Measurements from ENCODE around the gene CSNK1G1. TPM values are rescaled to one million over a fixed set of nuclear protein-coding genes. Genes with fewer than 3 reads are reported as not detected.

The CSNK1G1 gene
- total RNA-seq, 1 donor from 2014 or later = 27.7 TPM

- no peak overlapping the region for H3K4me3 Mint-ChIP-seq (ENCODE audit: low read depth)
- H3K27ac Mint-ChIP-seq = no peak overlapping the region
Observed at GRCh38 chr15:64305261-64305660, 50.7 kb downstream of the CSNK1G1 start.

GRCh38 chr15:64289550-64289949 is 66.4 kb downstream of the CSNK1G1 start:
- no peak for TF ChIP-seq CTCF (IDR thresholded peaks at IDR 0.05; ENCODE audit: unreplicated experiment)
- H3K4me3 Mint-ChIP-seq (ENCODE audit: low read depth) = no peak overlapping the region
- no peak for DNase-seq (ENCODE audit: low spot score, unreplicated experiment)
- no peaks in the 10 kb centered on the region for H3K27me3 Mint-ChIP-seq
- H3K36me3 Mint-ChIP-seq (ENCODE audit: insufficient read depth) = peaks cover 3% of the 10 kb centered on the region
- no peak overlapping the region for H3K27ac Mint-ChIP-seq
- no peaks in the 10 kb centered on the region for H3K9me3 Mint-ChIP-seq (ENCODE audit: low read depth)
- peaks cover 6% of the 10 kb centered on the region for H3K4me1 Mint-ChIP-seq (ENCODE audit: low read depth)

More at GRCh38 chr15:64305261-64305660, 50.7 kb downstream of the CSNK1G1 start:
- no peak for DNase-seq (ENCODE audit: low spot score, unreplicated experiment)
- peaks cover 4% of the 10 kb centered on the region for H3K4me1 Mint-ChIP-seq (ENCODE audit: low read depth)
- no peak for TF ChIP-seq CTCF (IDR thresholded peaks at IDR 0.05; ENCODE audit: unreplicated experiment)
- H3K9me3 Mint-ChIP-seq (ENCODE audit: low read depth) = peaks cover 12% of the 10 kb centered on the region
- peaks cover 15% of the 10 kb centered on the region for H3K36me3 Mint-ChIP-seq (ENCODE audit: insufficient read depth)
- H3K27me3 Mint-ChIP-seq = no peaks in the 10 kb centered on the region

- no peak for DNase-seq (ENCODE audit: low spot score, unreplicated experiment)
- no peaks in the 10 kb centered on the region for H3K9me3 Mint-ChIP-seq (ENCODE audit: low read depth)
- H3K36me3 Mint-ChIP-seq (ENCODE audit: insufficient read depth) = peaks cover 3% of the 10 kb centered on the region
- peaks cover 6% of the 10 kb centered on the region for H3K4me1 Mint-ChIP-seq (ENCODE audit: low read depth)
- H3K27me3 Mint-ChIP-seq = no peaks in the 10 kb centered on the region
- no peak overlapping the region for H3K4me3 Mint-ChIP-seq (ENCODE audit: low read depth)
- TF ChIP-seq CTCF (IDR thresholded peaks at IDR 0.05; ENCODE audit: unreplicated experiment) = no peak
- no peak overlapping the region for H3K27ac Mint-ChIP-seq
Observed at GRCh38 chr15:64288999-64289398, 67.0 kb downstream of the CSNK1G1 start.

GRCh38 chr15:64288577-64288976 is 67.4 kb downstream of the CSNK1G1 start:
- H3K4me3 Mint-ChIP-seq (ENCODE audit: low read depth) = no peak overlapping the region
- H3K9me3 Mint-ChIP-seq (ENCODE audit: low read depth) = no peaks in the 10 kb centered on the region
- no peak overlapping the region for H3K27ac Mint-ChIP-seq
- no peak for DNase-seq (ENCODE audit: low spot score, unreplicated experiment)
- no peaks in the 10 kb centered on the region for H3K27me3 Mint-ChIP-seq
- TF ChIP-seq CTCF (IDR thresholded peaks at IDR 0.05; ENCODE audit: unreplicated experiment) = no peak
- peaks cover 3% of the 10 kb centered on the region for H3K36me3 Mint-ChIP-seq (ENCODE audit: insufficient read depth)
- peaks cover 6% of the 10 kb centered on the region for H3K4me1 Mint-ChIP-seq (ENCODE audit: low read depth)

GRCh38 chr15:64287953-64288352 is 68.0 kb downstream of the CSNK1G1 start:
- peaks cover 6% of the 10 kb centered on the region for H3K4me1 Mint-ChIP-seq (ENCODE audit: low read depth)
- H3K27ac Mint-ChIP-seq = no peak overlapping the region
- no peak overlapping the region for H3K4me3 Mint-ChIP-seq (ENCODE audit: low read depth)
- H3K36me3 Mint-ChIP-seq (ENCODE audit: insufficient read depth) = peaks cover under 1% of the 10 kb centered on the region
- no peak for DNase-seq (ENCODE audit: low spot score, unreplicated experiment)
- H3K9me3 Mint-ChIP-seq (ENCODE audit: low read depth) = no peaks in the 10 kb centered on the region
- no peak for TF ChIP-seq CTCF (IDR thresholded peaks at IDR 0.05; ENCODE audit: unreplicated experiment)
- no peaks in the 10 kb centered on the region for H3K27me3 Mint-ChIP-seq
